Suppressor macrophage treated with lipopolysaccharide for 4 hours (primary cell): Measurements from ENCODE around the gene PAQR6.

Source experiments
- DNase-seq: peaks from one replicate; pipeline ENCODE4 v3.0.0-alpha.2; 2020

Gene PAQR6

GRCh38 chr1:156262461-156263287 is 14.8 kb upstream of the PAQR6 start:
- DNase-seq: no peak

- DNase-seq: no peak
Observed at GRCh38 chr1:156260896-156261295, 13.0 kb upstream of the PAQR6 start.

- DNase-seq: no peak
Observed at GRCh38 chr1:156259805-156260204, 11.9 kb upstream of the PAQR6 start.

GRCh38 chr1:156258859-156259258 is 11.0 kb upstream of the PAQR6 start:
- DNase-seq: no peak

- no peak for DNase-seq
Observed at GRCh38 chr1:156257711-156258110, 9.9 kb upstream of the PAQR6 start.

GRCh38 chr1:156253634-156254033 is 5.8 kb upstream of the PAQR6 start:
- DNase-seq: no peak

GRCh38 chr1:156251527-156251926 is 3.7 kb upstream of the PAQR6 start:
- no peak for DNase-seq

- no peak for DNase-seq
Observed at GRCh38 chr1:156249593-156249992, 1.7 kb upstream of the PAQR6 start.

- no peak for DNase-seq
Observed at GRCh38 chr1:156248323-156248683, 447 bp upstream of the PAQR6 start.

- DNase-seq: no peak
Observed at GRCh38 chr1:156246781-156247459, 936 bp downstream of the PAQR6 start.

- no peak for DNase-seq
Observed at GRCh38 chr1:156246241-156246780, 1.5 kb downstream of the PAQR6 start.

GRCh38 chr1:156245451-156246232 is 2.2 kb downstream of the PAQR6 start:
- DNase-seq: no peak

GRCh38 chr1:156244712-156245111 is 3.1 kb downstream of the PAQR6 start:
- DNase-seq: no peak

GRCh38 chr1:156244126-156244525 is 3.7 kb downstream of the PAQR6 start:
- no peak for DNase-seq

GRCh38 chr1:156242738-156243137 is 5.1 kb downstream of the PAQR6 start:
- DNase-seq: no peak

- DNase-seq: no peak
Observed at GRCh38 chr1:156241926-156242325, 5.9 kb downstream of the PAQR6 start, which contains the start of gene BGLAP. Gene BGLAP (plus strand): TSS chr1:156242184. CDS start chr1:156242232, 48 bp downstream.

- no peak for DNase-seq
Observed at GRCh38 chr1:156241311-156241811, 6.5 kb downstream of the PAQR6 start.

- no peak for DNase-seq
Observed at GRCh38 chr1:156238248-156238647, 9.6 kb downstream of the PAQR6 start.

- DNase-seq: no peak
Observed at GRCh38 chr1:156236164-156236563, 11.7 kb downstream of the PAQR6 start.

- no peak for DNase-seq
Observed at GRCh38 chr1:156233426-156234127, 14.3 kb downstream of the PAQR6 start.

GRCh38 chr1:156232201-156232894 is 15.5 kb downstream of the PAQR6 start:
- DNase-seq: no peak

- no peak for DNase-seq
Observed at GRCh38 chr1:156230473-156230837, 17.4 kb downstream of the PAQR6 start.
